KMS-11 (cell line): ENCODE data around the gene RNF13.

Source experiments
- H2AFZ ChIP-seq: fragments of 200-600 bp; sonication (generic); 2 replicates; pipeline ENCODE4 v1.6.1; 2016; ENCODE audit warnings: antibody characterized with exemption, mixed run types, low read depth
- H3K27ac ChIP-seq: fragments of 200-600 bp; sonication (generic); 2 replicates; pipeline ENCODE4 v1.6.1; 2016; ENCODE audit warnings: mild to moderate bottlenecking, mixed run types
- H3K27me3 ChIP-seq: fragments of 200-600 bp; sonication (generic); 2 replicates; pipeline ENCODE4 v1.6.1; 2017; ENCODE audit warnings: mild to moderate bottlenecking, low read depth, mixed run types, moderate library complexity; ENCODE audit not compliant: insufficient read depth
- H3K36me3 ChIP-seq: fragments of 200-600 bp; sonication (generic); 2 replicates; pipeline ENCODE4 v1.6.1; 2017; ENCODE audit warnings: mild to moderate bottlenecking, mixed run types; ENCODE audit not compliant: insufficient read depth
- H3K4me1 ChIP-seq: fragments of 200-600 bp; sonication (generic); 2 replicates; pipeline ENCODE4 v1.6.1; 2016; ENCODE audit warnings: mild to moderate bottlenecking, low read depth, mixed run types; ENCODE audit not compliant: poor library complexity, severe bottlenecking
- H3K4me2 ChIP-seq: fragments of 200-600 bp; sonication (generic); 2 replicates; pipeline ENCODE4 v1.7.0; 2016; ENCODE audit warnings: mild to moderate bottlenecking, mixed run types
- H3K4me3 ChIP-seq: fragments of 200-600 bp; sonication (generic); IDR thresholded peaks from 2 replicates; pipeline ENCODE4 v1.6.1; 2017; ENCODE audit warnings: low read depth, low read length, mixed read lengths; ENCODE audit not compliant: insufficient read depth
- H3K79me2 ChIP-seq: fragments of 200-600 bp; sonication (generic); 2 replicates; pipeline ENCODE4 v1.6.1; 2016; ENCODE audit warnings: low read depth, mixed run types; ENCODE audit not compliant: insufficient read depth
- H3K9ac ChIP-seq: fragments of 200-600 bp; sonication (generic); 2 replicates; pipeline ENCODE4 v1.6.1; 2016; ENCODE audit warnings: mild to moderate bottlenecking, mixed run types
- H4K20me1 ChIP-seq: fragments of 200-600 bp; sonication (generic); 2 replicates; pipeline ENCODE4 v1.6.1; 2016; ENCODE audit warnings: mild to moderate bottlenecking, mixed run types; ENCODE audit not compliant: insufficient read depth
- CTCF ChIP-seq: fragments of 200-600 bp; sonication (generic); conservative IDR thresholded peaks from 2 replicates; pipeline ENCODE4 v1.6.1; 2017; ENCODE audit warnings: low read depth, mild to moderate bottlenecking, antibody characterized with exemption, low read length, moderate library complexity, mixed read lengths

RNF13 gene

GRCh38 chr3:149790698-149791097, 22.3 kb upstream of the RNF13 start:
- TF ChIP-seq CTCF: no peak
- Histone ChIP-seq H3K36me3 (no peaks in the 10 kb centered on the region), H3K79me2 (no peaks in the 10 kb centered on the region), H4K20me1 (no peaks in the 10 kb centered on the region), H3K27ac (no peak overlapping the region), H2AFZ (no peak overlapping the region), H3K9ac (no peak overlapping the region), H3K4me1 (no peaks in the 10 kb centered on the region), H3K4me3 (no peak overlapping the region), H3K4me2 (no peak overlapping the region), H3K27me3 (no peaks in the 10 kb centered on the region)

- Histone ChIP-seq H3K4me3 (no peak within 1 kb of the TSS), H3K36me3 (no peaks in the 10 kb centered on the region), H2AFZ (no peak within 1 kb of the TSS)
Observed at GRCh38 chr3:149792452-149793270, 20.4 kb upstream of the RNF13 start, which contains the start of gene ANKUB1. Gene ANKUB1, minus strand, starts transcription at chr3:149792554. Its CDS starts 188 bp downstream, at chr3:149792366.

GRCh38 chr3:149796026-149796425, 17.0 kb upstream of the RNF13 start:
- Histone ChIP-seq H2AFZ (no peak overlapping the region), H3K9ac (no peak overlapping the region), H3K4me3 (no peak overlapping the region), H4K20me1 (no peaks in the 10 kb centered on the region), H3K79me2 (no peaks in the 10 kb centered on the region), H3K36me3 (no peaks in the 10 kb centered on the region), H3K4me2 (no peak overlapping the region), H3K4me1 (no peaks in the 10 kb centered on the region), H3K27me3 (no peaks in the 10 kb centered on the region), H3K27ac (no peak overlapping the region)
- no peak for TF ChIP-seq CTCF

More at GRCh38 chr3:149792452-149793270, 20.4 kb upstream of the RNF13 start, which contains the start of gene ANKUB1:
- Histone ChIP-seq H3K79me2 (no peaks in the 10 kb centered on the region), H3K27me3 (no peaks in the 10 kb centered on the region), H3K27ac (no peak within 1 kb of the TSS), H3K4me1 (no peaks in the 10 kb centered on the region), H3K9ac (no peak within 1 kb of the TSS), H3K4me2 (no peak within 1 kb of the TSS), H4K20me1 (no peaks in the 10 kb centered on the region)
- no peak for TF ChIP-seq CTCF

- H4K20me1 ChIP-seq: no peaks in the 10 kb centered on the region
- H3K79me2 ChIP-seq: no peaks in the 10 kb centered on the region
- no peak for TF ChIP-seq CTCF
- H3K4me1 ChIP-seq: peaks cover under 1% of the 10 kb centered on the region
- H2AFZ ChIP-seq: no peak overlapping the region
- H3K4me2 ChIP-seq: no peak overlapping the region
- H3K4me3 ChIP-seq: no peak overlapping the region
- H3K9ac ChIP-seq: no peak overlapping the region
- no peaks in the 10 kb centered on the region for H3K27me3 ChIP-seq
- no peak overlapping the region for H3K27ac ChIP-seq
- H3K36me3 ChIP-seq: no peaks in the 10 kb centered on the region
Observed at GRCh38 chr3:149800693-149801092, 12.3 kb upstream of the RNF13 start.
